Panc1 (cell line): ENCODE measurements around the gene FARP1. TPM values are rescaled to one million over a fixed set of nuclear protein-coding genes. Genes with fewer than 3 reads are reported as not detected.

Experiments used
- ATAC-seq: fragments of 200-7000 bp; cut with Tn5 transposase; 2 replicates; pipeline ENCODE4 v1.9.1; 2020; ENCODE audit warnings: mild to moderate bottlenecking, moderate library complexity
- BruUV-seq: library from RNA; stranded (reverse); fragments of 400-500 nt; replicated peaks from 2 replicates; lab custom pipeline; 2021; lab: Mats Ljungman, UMichigan
- CTCF ChIA-PET: fragments of 300-600 bp; sonication (Branson Sonifier 250); formaldehyde crosslinking; loops from one replicate; lab custom pipeline; 2022; ENCODE audit warnings: antibody characterized with exemption; lab: Charles Lee
- POLR2A ChIA-PET: fragments of 300-600 bp; sonication (Branson Sonifier 250); formaldehyde crosslinking; loops from one replicate; lab custom pipeline; 2022; ENCODE audit warnings: antibody characterized with exemption; lab: Charles Lee
- DNase-seq: peaks from one replicate; pipeline ENCODE4 v3.0.0-alpha.2; 2010; ENCODE audit warnings: low read depth, low spot score
- H3K27ac ChIP-seq: 2 replicates; pipeline ENCODE4 v1.5.1; 2011; ENCODE audit warnings: mild to moderate bottlenecking, low read length, inconsistent platforms
- H3K27me3 ChIP-seq: fragments of 200-500 bp; sonication (Bioruptor generic); 2 replicates; pipeline ENCODE4 v1.6.0; 2014; ENCODE audit warnings: low read length, inconsistent platforms; ENCODE audit not compliant: control insufficient read depth, insufficient read depth
- H3K36me3 ChIP-seq: fragments of 200-500 bp; sonication (Bioruptor generic); 2 replicates; pipeline ENCODE4 v1.5.1; 2014; ENCODE audit warnings: inconsistent platforms, mild to moderate bottlenecking, low read length, moderate library complexity; ENCODE audit not compliant: control insufficient read depth, insufficient read depth
- H3K4me1 ChIP-seq: 2 replicates; pipeline ENCODE4 v1.5.1; 2011; ENCODE audit warnings: inconsistent platforms, mild to moderate bottlenecking, low read length, moderate library complexity; ENCODE audit not compliant: control insufficient read depth, insufficient read depth
- H3K4me3 ChIP-seq, 2 experiments: 2 replicates each; pipeline ENCODE4 v1.5.1; 2011 to 2012; ENCODE audit warnings: low read depth in 2 of 2, low read length in 2 of 2, mild to moderate bottlenecking in 2 of 2, inconsistent platforms in 1 of 2, moderate library complexity in 1 of 2
- H3K9me3 ChIP-seq: fragments of 200-500 bp; sonication (Bioruptor generic); 2 replicates; pipeline ENCODE4 v1.5.1; 2014; ENCODE audit warnings: low read depth, mild to moderate bottlenecking, inconsistent platforms, low read length, moderate library complexity; ENCODE audit not compliant: control insufficient read depth, insufficient read depth
- POLR2AphosphoS5 ChIP-seq: IDR thresholded peaks from 2 replicates; pipeline ENCODE4 v1.6.1; 2012; ENCODE audit warnings: mild to moderate bottlenecking, low read depth, low read length, moderate library complexity
- REST ChIP-seq, 2 experiments: IDR thresholded peaks; 2 replicates each; pipeline ENCODE4 v1.6.1; 2011 to 2012; ENCODE audit warnings: low read depth in 2 of 2, control low read depth in 1 of 2, low read length in 1 of 2, mild to moderate bottlenecking in 1 of 2, moderate library complexity in 1 of 2; ENCODE audit not compliant: insufficient read depth in 1 of 2
- SIN3A ChIP-seq: IDR thresholded peaks from 2 replicates; pipeline ENCODE4 v1.6.1; 2012; ENCODE audit warnings: low read depth, mild to moderate bottlenecking, low read length, moderate library complexity, borderline replicate concordance; ENCODE audit not compliant: insufficient read depth
- TCF7L2 ChIP-seq: IDR thresholded peaks from 2 replicates; pipeline ENCODE4 v1.6.1; 2011; ENCODE audit warnings: mild to moderate bottlenecking, low read depth, low read length, inconsistent platforms
- in situ Hi-C: cut with HindIII; loops from 2 replicates; pipeline ENCODE4 v1.10.0; 2016; ENCODE audit warnings: low sequenced_read_pairs, low pct_unique_long_range_greater_than_20kb
- intact Hi-C: fragments of 100-400 bp; cut with micrococcal nuclease; formaldehyde crosslinking; loops from one replicate; pipeline ENCODE4 v1.10.0; 2022; ENCODE audit not compliant: unreplicated experiment
- total RNA-seq: library from RNA; stranded (reverse); gene quantifications from one replicate; pipeline ENCODE4 v1.2.1, GENCODE V29; 2021; ENCODE audit not compliant: unreplicated experiment
- TF ChIP-seq, protein P1 (sequence below): fragments of 450-650 bp; IDR thresholded peaks from 2 replicates; pipeline ENCODE4 v1.5.1; 2017; ENCODE audit warnings: mild to moderate bottlenecking

The FARP1 gene
- total RNA-seq, 1 experiment from 2014 or later, result 61.9 TPM

DNA sequence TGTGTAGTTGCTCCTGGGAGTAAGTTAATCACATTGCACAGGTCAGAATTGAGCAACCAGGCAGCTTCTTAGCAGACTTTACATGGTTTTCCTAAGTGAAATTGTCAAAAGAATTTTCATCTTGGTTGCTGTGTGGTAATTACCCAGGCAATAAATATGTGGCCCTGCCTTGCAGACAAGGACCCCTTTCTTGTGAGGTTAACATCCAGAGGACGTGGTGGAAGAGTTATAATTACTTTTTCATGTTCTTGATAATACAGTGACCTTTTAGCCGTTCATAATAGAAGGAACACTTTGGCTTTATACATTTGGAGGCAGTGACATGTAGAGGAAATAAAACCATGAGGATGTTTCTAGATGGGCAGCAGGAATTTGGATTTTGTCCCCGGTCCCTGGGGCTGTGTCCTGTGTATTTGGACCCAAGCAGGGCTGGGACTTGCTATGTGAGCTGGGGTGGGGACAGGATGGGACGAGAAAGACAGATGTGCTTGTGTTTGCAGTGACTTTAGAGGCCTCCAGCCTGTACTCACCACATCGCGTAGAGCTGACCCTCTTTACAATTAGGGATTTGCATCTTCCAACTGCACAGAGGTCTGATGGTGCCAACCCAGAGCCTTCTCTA is 277.8 kb downstream of the FARP1 start:
- BruUV-seq, result no TSS peak
- no peaks in the 10 kb centered on the region for H3K9me3 ChIP-seq

DNA sequence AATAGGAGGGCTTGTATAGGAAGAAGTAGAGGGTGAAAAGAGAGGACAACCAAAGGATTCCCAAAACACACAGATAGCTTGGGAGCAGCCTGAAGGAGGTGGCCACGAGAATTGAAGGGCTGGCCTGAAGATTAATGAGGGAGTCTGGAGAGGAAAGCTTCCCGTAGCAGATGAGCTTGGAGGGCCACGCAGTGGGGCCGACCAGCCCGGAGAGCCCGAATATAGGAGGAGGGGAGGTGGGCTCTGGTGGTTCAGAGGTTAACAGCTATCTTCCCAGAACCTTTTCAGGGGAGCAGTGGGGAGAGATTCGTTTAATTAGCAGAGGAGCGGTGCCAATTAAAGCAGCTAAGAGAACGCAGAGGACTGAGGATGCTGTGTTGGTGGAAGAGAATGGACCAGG is 279.2 kb downstream of the FARP1 start:
- no peak for DNase-seq
- H3K27me3 ChIP-seq, result no peaks in the 10 kb centered on the region
- ATAC-seq, result no peak
- H3K36me3 ChIP-seq, result no peaks in the 10 kb centered on the region
- no peak overlapping the region for H3K4me3 ChIP-seq
- ChIA-PET POLR2A (no interaction called here), CTCF (no interaction called here)
- no TSS peak for BruUV-seq
- no peak overlapping the region for H3K27ac ChIP-seq
- TF ChIP-seq REST (IDR thresholded peaks at IDR 0.05; ENCODE audit: insufficient read depth in 1 of 2, low read depth in 2 of 2, low read length in 1 of 2), result no peak
- no peak for TF ChIP-seq SIN3A
- no peak for TF ChIP-seq TCF7L2
- no peaks in the 10 kb centered on the region for H3K4me1 ChIP-seq
- in situ Hi-C loops, result loop anchor here (25.0 kb wide), 1 partner anchor 285 kb away; the partner anchor contains the start of gene FARP1
- H3K9me3 ChIP-seq, result no peaks in the 10 kb centered on the region
- intact Hi-C loops, result loop anchor here (10.0 kb wide), 1 partner anchor 287 kb away; no protein-coding TSS in a partner anchor

More for the DNA sequence above, 277.8 kb downstream of the FARP1 start:
- no peak overlapping the region for H3K4me3 ChIP-seq
- in situ Hi-C loops, result loop anchor here (25.0 kb wide), 1 partner anchor 283 kb away; the partner anchor contains the start of gene FARP1
- ChIA-PET CTCF (no interaction called here), POLR2A (no interaction called here)
- H3K27ac ChIP-seq, result no peak overlapping the region
- H3K36me3 ChIP-seq, result no peaks in the 10 kb centered on the region
- DNase-seq (no peak), ATAC-seq (no peak)
- TF ChIP-seq SIN3A, result no peak
- no peak for TF ChIP-seq TCF7L2
- TF ChIP-seq POLR2AphosphoS5, result no peak
- no peak for TF ChIP-seq REST (IDR thresholded peaks at IDR 0.05; ENCODE audit: insufficient read depth in 1 of 2, low read depth in 2 of 2, low read length in 1 of 2)
- TF ChIP-seq, protein P1, sequence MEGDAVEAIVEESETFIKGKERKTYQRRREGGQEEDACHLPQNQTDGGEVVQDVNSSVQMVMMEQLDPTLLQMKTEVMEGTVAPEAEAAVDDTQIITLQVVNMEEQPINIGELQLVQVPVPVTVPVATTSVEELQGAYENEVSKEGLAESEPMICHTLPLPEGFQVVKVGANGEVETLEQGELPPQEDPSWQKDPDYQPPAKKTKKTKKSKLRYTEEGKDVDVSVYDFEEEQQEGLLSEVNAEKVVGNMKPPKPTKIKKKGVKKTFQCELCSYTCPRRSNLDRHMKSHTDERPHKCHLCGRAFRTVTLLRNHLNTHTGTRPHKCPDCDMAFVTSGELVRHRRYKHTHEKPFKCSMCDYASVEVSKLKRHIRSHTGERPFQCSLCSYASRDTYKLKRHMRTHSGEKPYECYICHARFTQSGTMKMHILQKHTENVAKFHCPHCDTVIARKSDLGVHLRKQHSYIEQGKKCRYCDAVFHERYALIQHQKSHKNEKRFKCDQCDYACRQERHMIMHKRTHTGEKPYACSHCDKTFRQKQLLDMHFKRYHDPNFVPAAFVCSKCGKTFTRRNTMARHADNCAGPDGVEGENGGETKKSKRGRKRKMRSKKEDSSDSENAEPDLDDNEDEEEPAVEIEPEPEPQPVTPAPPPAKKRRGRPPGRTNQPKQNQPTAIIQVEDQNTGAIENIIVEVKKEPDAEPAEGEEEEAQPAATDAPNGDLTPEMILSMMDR, result no peak
- intact Hi-C loops, result loop anchor here (10.0 kb wide), 1 partner anchor 286 kb away; no protein-coding TSS in a partner anchor
- H3K4me1 ChIP-seq, result no peaks in the 10 kb centered on the region
- H3K27me3 ChIP-seq, result no peaks in the 10 kb centered on the region
